Measurements from ENCODE around the gene CCDC78. TPM values are rescaled to one million over a fixed set of nuclear protein-coding genes. Genes with fewer than 3 reads are reported as not detected.

CCDC78 gene
- total and polyA plus RNA-seq, 2 of the 4 experiments (the other 2 are of a cell fraction): 0.54 to 4.6 TPM

DNA sequence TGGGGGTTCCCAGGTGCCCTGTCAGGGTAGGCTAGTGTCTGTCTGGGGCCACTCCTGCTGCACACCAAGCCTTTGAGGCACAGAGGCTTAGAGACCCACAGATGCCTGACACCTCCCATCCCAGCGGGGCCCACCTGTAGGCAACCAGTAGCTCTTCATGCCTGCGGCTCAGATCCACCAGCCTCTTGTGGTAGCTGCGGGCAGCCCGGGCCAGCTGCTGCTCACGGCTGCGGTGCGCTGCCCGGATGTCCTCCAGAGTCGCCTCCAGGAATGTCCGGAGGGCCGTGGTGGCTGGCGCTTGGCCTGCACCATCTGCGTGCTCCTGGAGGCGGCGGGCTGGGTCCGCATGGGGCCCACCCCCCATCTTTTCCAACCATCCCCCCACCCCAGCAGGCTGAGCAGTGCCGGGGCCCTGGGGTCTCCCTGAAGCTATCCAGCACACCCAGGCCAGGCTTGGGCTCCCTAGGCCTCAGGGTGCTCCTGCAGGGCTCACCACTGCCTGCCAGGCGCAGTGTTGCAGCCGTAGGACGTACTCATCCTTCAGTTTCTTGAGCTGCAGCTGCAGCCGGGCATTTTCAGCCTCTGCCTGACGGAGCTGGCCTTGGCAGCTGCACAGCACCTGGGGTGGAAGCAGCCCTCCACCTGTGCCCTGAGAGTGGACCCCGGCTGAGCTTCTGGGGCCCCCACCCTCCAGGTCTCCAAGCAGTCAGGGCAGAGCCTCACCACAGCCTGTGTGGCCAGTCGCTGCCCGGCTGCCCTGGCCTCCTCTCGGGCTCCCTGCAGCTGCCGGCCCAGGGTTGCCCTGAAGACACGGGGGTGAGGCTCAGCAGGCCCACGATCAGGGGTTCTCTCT is 1.8 kb downstream of the CCDC78 start:
- no peak overlapping the region for H3K18ac ChIP-seq (ENCODE audit: low read depth, low read length)
- no peak overlapping the region for H3K4ac ChIP-seq (ENCODE audit: low read depth, low read length)
- H3K4me2 ChIP-seq (ENCODE audit: low read depth, low read length): no peak overlapping the region
- H2BK20ac ChIP-seq (ENCODE audit: low read depth, low read length): no peak overlapping the region
- no peak overlapping the region for H4K5ac ChIP-seq (ENCODE audit: low read depth, low read length)
- H3K9me3 ChIP-seq (ENCODE audit: control insufficient read depth, insufficient read depth, low read length): no peaks in the 10 kb centered on the region
- POLR2A ChIA-PET (ENCODE audit: unreplicated experiment): no interaction called here
- no peaks in the 10 kb centered on the region for H3K27me3 ChIP-seq (ENCODE audit: control insufficient read depth, insufficient read depth, low read length)
- H2BK15ac ChIP-seq (ENCODE audit: low read depth, low read length): no peak overlapping the region
- no peak overlapping the region for H2AK5ac ChIP-seq (ENCODE audit: low read depth, low read length)
- H3K9me1 ChIP-seq (ENCODE audit: insufficient read depth, low read length): peaks cover 2% of the 10 kb centered on the region; the same call in 1 of the 2 replicates
- H3K36me3 ChIP-seq (ENCODE audit: control insufficient read depth, insufficient read depth, low read length): peaks cover 1% of the 10 kb centered on the region; the same call in 1 of the 2 replicates
- BruUV-seq (replicated peaks): no TSS peak
- intact Hi-C loops (cut with micrococcal nuclease) (loop anchor here (5.0 kb wide), 1 partner anchor 63 kb away; the partner anchor contains the start of genes CHTF18 and RPUSD1), dilution Hi-C loops (cut with HindIII; ENCODE audit: low sequenced_read_pairs, unreplicated experiment) (no loop called here), in situ Hi-C loops (cut with MboI; ENCODE audit: low sequenced_read_pairs) (loop anchor here (25.0 kb wide), 1 partner anchor 338 kb away; the partner anchor contains the start of gene SSTR5)
- H2BK120ac ChIP-seq (ENCODE audit: low read depth, low read length): no peak overlapping the region
- TF ChIP-seq POLR2A (IDR thresholded peaks at IDR 0.05; ENCODE audit: low read depth, low read length) (no peak), FOS (IDR thresholded peaks at IDR 0.05; ENCODE audit: low read depth, low read length) (no peak), RFX5 (IDR thresholded peaks at IDR 0.05; ENCODE audit: low read depth, low read length) (no peak), NFE2L2 (IDR thresholded peaks at IDR 0.05; ENCODE audit: low read depth, low read length) (no peak), MAZ (IDR thresholded peaks at IDR 0.05; ENCODE audit: borderline replicate concordance, low read depth, low read length) (no peak), SMC3 (IDR thresholded peaks at IDR 0.05; ENCODE audit: low read depth, low read length) (no peak), CEBPB (IDR thresholded peaks at IDR 0.05; ENCODE audit: low read depth, low read length) (no peak), MXI1 (IDR thresholded peaks at IDR 0.05; ENCODE audit: borderline replicate concordance, low read depth, low read length) (no peak), CHD1 (IDR thresholded peaks at IDR 0.05; ENCODE audit: low read depth, low read length) (no peak), RCOR1 (IDR thresholded peaks at IDR 0.05; ENCODE audit: insufficient replicate concordance, low read length) (no peak), RAD21 (IDR thresholded peaks at IDR 0.05; ENCODE audit: low read length) (no peak), MAFK (IDR thresholded peaks at IDR 0.05; ENCODE audit: low read depth, low read length) (no peak), BHLHE40 (IDR thresholded peaks at IDR 0.05; ENCODE audit: low read depth, low read length) (no peak)
- TF ChIP-seq, protein P1, sequence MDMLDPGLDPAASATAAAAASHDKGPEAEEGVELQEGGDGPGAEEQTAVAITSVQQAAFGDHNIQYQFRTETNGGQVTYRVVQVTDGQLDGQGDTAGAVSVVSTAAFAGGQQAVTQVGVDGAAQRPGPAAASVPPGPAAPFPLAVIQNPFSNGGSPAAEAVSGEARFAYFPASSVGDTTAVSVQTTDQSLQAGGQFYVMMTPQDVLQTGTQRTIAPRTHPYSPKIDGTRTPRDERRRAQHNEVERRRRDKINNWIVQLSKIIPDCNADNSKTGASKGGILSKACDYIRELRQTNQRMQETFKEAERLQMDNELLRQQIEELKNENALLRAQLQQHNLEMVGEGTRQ (IDR thresholded peaks at IDR 0.05; ENCODE audit: low read depth, low read length): no peak
- TF ChIP-seq, protein P2, sequence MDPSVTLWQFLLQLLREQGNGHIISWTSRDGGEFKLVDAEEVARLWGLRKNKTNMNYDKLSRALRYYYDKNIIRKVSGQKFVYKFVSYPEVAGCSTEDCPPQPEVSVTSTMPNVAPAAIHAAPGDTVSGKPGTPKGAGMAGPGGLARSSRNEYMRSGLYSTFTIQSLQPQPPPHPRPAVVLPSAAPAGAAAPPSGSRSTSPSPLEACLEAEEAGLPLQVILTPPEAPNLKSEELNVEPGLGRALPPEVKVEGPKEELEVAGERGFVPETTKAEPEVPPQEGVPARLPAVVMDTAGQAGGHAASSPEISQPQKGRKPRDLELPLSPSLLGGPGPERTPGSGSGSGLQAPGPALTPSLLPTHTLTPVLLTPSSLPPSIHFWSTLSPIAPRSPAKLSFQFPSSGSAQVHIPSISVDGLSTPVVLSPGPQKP (IDR thresholded peaks at IDR 0.05; ENCODE audit: borderline replicate concordance, low read depth, low read length): no peak
- H2AK9ac ChIP-seq (replicated peaks; ENCODE audit: low read depth, low read length, poor library complexity): no peak overlapping the region
- H2AFZ ChIP-seq (replicated peaks; ENCODE audit: low read length, poor library complexity): no peak overlapping the region
- H3K9ac ChIP-seq (ENCODE audit: low read depth, low read length): no peak overlapping the region
- H3K4me3 ChIP-seq (ENCODE audit: insufficient read depth, low read depth, low read length): no peak overlapping the region
- H2BK5ac ChIP-seq (ENCODE audit: low read depth, low read length, poor library complexity, severe bottlenecking): no peak overlapping the region
- no peak overlapping the region for H3K23ac ChIP-seq (ENCODE audit: low read depth, low read length)
- H4K20me1 ChIP-seq (ENCODE audit: insufficient read depth, low read length): peaks cover 4% of the 10 kb centered on the region; the same call in 1 of the 2 replicates
- CTCF ChIA-PET: no interaction called here
- H3K56ac ChIP-seq (ENCODE audit: extremely low read depth, insufficient read depth, low read length): no peak overlapping the region
- H4K8ac ChIP-seq (ENCODE audit: low read depth in 2 of 2, low read length in 2 of 2): no peak overlapping the region
- peaks cover 17% of the 10 kb centered on the region for H3K4me1 ChIP-seq (ENCODE audit: control insufficient read depth, insufficient read depth, low read length)
- H3K14ac ChIP-seq (replicated peaks; ENCODE audit: low read depth, low read length): no peak overlapping the region
- H4K91ac ChIP-seq (ENCODE audit: insufficient read depth, low read depth, low read length): no peak overlapping the region
- 83% methylated on average over 15 of the region's 29 CpGs; no CpG with 5 or more reads in 1 of the 2 experiments for WGBS, 2 experiments (ENCODE audit: extremely low coverage in 2 of 2, insufficient read length in 1 of 2)
- peaks cover 4 to 8% of the 10 kb centered on the region in 2 experiments; a peak in 2 of 4 replicates for H3K79me1 ChIP-seq (ENCODE audit: low read depth in 1 of 2, low read length in 2 of 2)
- DNase-seq (no peak), ATAC-seq (ENCODE audit: low read depth) (no peak)
- H3K27ac ChIP-seq (ENCODE audit: insufficient read depth, low read length): no peak overlapping the region

Data from IMR-90 (cell line).